NCI-H1048 (cell line): ENCODE data around the gene SPNS1.
"Not testable (repeated sequence)": the region's sequence is repeated elsewhere in the genome, so short reads cannot be mapped to it uniquely, and the experiment has no call there.

ENCODE experiments used
- DNase-seq: peaks from one replicate; lab custom pipeline; 2025; lab: John Stamatoyannopoulos, UW

The SPNS1 gene

GRCh38 chr16:28990375-28991040 is 15.9 kb downstream of the SPNS1 start:
- DNase-seq, result no peak

GRCh38 chr16:28991687-28992086 is 17.1 kb downstream of the SPNS1 start:
- no peak for DNase-seq

- no peak for DNase-seq
These were observed 17.9 kb downstream of the SPNS1 start for GRCh38 chr16:28992496-28992895.

GRCh38 chr16:28998837-28999236 is 24.3 kb downstream of the SPNS1 start:
- DNase-seq, result no peak

- no peak for DNase-seq
These were observed 25.0 kb downstream of the SPNS1 start for GRCh38 chr16:28999577-28999976.

GRCh38 chr16:29000019-29000418 is 25.4 kb downstream of the SPNS1 start:
- DNase-seq, result no peak

- not testable (repeated sequence) for DNase-seq
These were observed 30.0 kb downstream of the SPNS1 start for GRCh38 chr16:29004496-29005139.

- DNase-seq, result no peak
These were observed 33.4 kb downstream of the SPNS1 start for GRCh38 chr16:29007730-29008593.

GRCh38 chr16:29009050-29009837 is 34.7 kb downstream of the SPNS1 start:
- no peak for DNase-seq

- DNase-seq, result no peak
These were observed 35.2 kb downstream of the SPNS1 start for GRCh38 chr16:29009838-29010166.

- DNase-seq, result no peak
These were observed 36.5 kb downstream of the SPNS1 start for GRCh38 chr16:29011112-29011511.

- no peak for DNase-seq
These were observed 37.3 kb downstream of the SPNS1 start for GRCh38 chr16:29011851-29012250.

- no peak for DNase-seq
These were observed 38.5 kb downstream of the SPNS1 start for GRCh38 chr16:29012913-29013553.

- DNase-seq, result no peak
These were observed 40.0 kb downstream of the SPNS1 start for GRCh38 chr16:29014561-29015069.

GRCh38 chr16:29022196-29022595 is 47.6 kb downstream of the SPNS1 start:
- DNase-seq, result no peak

- no peak for DNase-seq
These were observed 49.0 kb downstream of the SPNS1 start for GRCh38 chr16:29023279-29024277.

GRCh38 chr16:29024278-29024677 is 49.7 kb downstream of the SPNS1 start:
- no peak for DNase-seq

GRCh38 chr16:29025218-29025617 is 50.6 kb downstream of the SPNS1 start:
- no peak for DNase-seq

GRCh38 chr16:29025735-29026134 is 51.2 kb downstream of the SPNS1 start:
- DNase-seq, result no peak

- no peak for DNase-seq
These were observed 54.0 kb downstream of the SPNS1 start for GRCh38 chr16:29028457-29029167.
